GM13976 (cell line): ENCODE measurements around the gene G6PC3.

ENCODE experiments used
- DNase-seq: peaks from one replicate; pipeline ENCODE4 v3.0.0; 2012; ENCODE audit warnings: low spot score
- CTCF ChIP-seq: IDR thresholded peaks from 2 replicates; pipeline ENCODE4 v1.5.1; 2012; ENCODE audit warnings: borderline replicate concordance, mild to moderate bottlenecking; ENCODE audit not compliant: insufficient read depth; ENCODE audit errors: extremely low read depth, missing control alignments, control extremely low read depth
- in situ Hi-C: fragments of 300-500 bp; cut with MboI; formaldehyde crosslinking; loops from one replicate; pipeline ENCODE4 v1.12.0; 2022; ENCODE audit warnings: low sequenced_read_pairs, mixed read lengths, inconsistent platforms; ENCODE audit not compliant: unreplicated experiment

G6PC3 gene

GRCh38 chr17:44087319-44087718 lies 16.8 kb downstream of the G6PC3 start:
- no peak for TF ChIP-seq CTCF
- in situ Hi-C loops: no loop called here
- no peak for DNase-seq

GRCh38 chr17:44088254-44088653 lies 17.7 kb downstream of the G6PC3 start:
- in situ Hi-C loops: no loop called here
- no peak for TF ChIP-seq CTCF

GRCh38 chr17:44091200-44091997 lies 20.9 kb downstream of the G6PC3 start:
- TF ChIP-seq CTCF: no peak
- in situ Hi-C loops: no loop called here
- DNase-seq: no peak

More at GRCh38 chr17:44088254-44088653, 17.7 kb downstream of the G6PC3 start:
- DNase-seq: no peak

- in situ Hi-C loops: no loop called here
- no peak for TF ChIP-seq CTCF
- DNase-seq: no peak
Observed at GRCh38 chr17:44092051-44092450, 21.5 kb downstream of the G6PC3 start.

GRCh38 chr17:44093231-44093900 lies 22.8 kb downstream of the G6PC3 start:
- in situ Hi-C loops: no loop called here
- no peak for TF ChIP-seq CTCF
- no peak for DNase-seq

GRCh38 chr17:44094701-44095387 lies 24.3 kb downstream of the G6PC3 start:
- DNase-seq: no peak
- in situ Hi-C loops: no loop called here
- TF ChIP-seq CTCF: no peak
